ENCODE results near the gene TP53AIP1. TPM values are rescaled to one million over a fixed set of nuclear protein-coding genes. Genes with fewer than 3 reads are reported as not detected.
A peak's percentile ranks its signal among the peaks of the same experiment; 100 is the strongest.

Gene TP53AIP1
- polyA plus RNA-seq, 6 donors from 2014 or later = not detected

- Mint-ChIP-seq H3K27me3 (peaks cover 66 to 82% (median 79%) of the 10 kb centered on the region in 3 donors), H3K36me3 (no peaks in the 10 kb centered on the region), H3K4me1 (peaks cover 18 to 33% (median 24%) of the 10 kb centered on the region in 3 donors), H3K27ac (no peak overlapping the region), H3K4me3 (peak overlapping the region; percentile 73 to 90 (median 83)), H3K9me3 (peaks cover 0 to 3% (median 0%) of the 10 kb centered on the region in 7 donors)
- ATAC-seq (ENCODE audit: low read depth in 2 of 2) = peak; percentile 65 to 67
- peak; percentile 34 for DNase-seq
These were observed 37.1 kb downstream of the TP53AIP1 start for GRCh38 chr11:128905345-128906184.

- peaks cover 72 to 82% (median 81%) of the 10 kb centered on the region in 3 donors for H3K27me3 Mint-ChIP-seq
- peak; percentile 56 to 57 for ATAC-seq (ENCODE audit: low read depth in 2 of 2)
These were observed 37.9 kb downstream of the TP53AIP1 start for GRCh38 chr11:128904656-128905344.

GRCh38 chr11:128904303-128904655 lies 38.4 kb downstream of the TP53AIP1 start:
- no peak overlapping the region for H3K27ac Mint-ChIP-seq
- peaks cover 0 to 3% (median 0%) of the 10 kb centered on the region in 7 donors for H3K9me3 Mint-ChIP-seq
- H3K4me3 Mint-ChIP-seq = peak overlapping the region; percentile 35 to 86 (median 74)
- H3K4me1 Mint-ChIP-seq = peaks cover 18 to 33% (median 24%) of the 10 kb centered on the region in 3 donors
- H3K27me3 Mint-ChIP-seq = peaks cover 71 to 82% (median 81%) of the 10 kb centered on the region in 3 donors
- ATAC-seq (ENCODE audit: low read depth in 2 of 2) (no peak), DNase-seq (no peak)
- H3K36me3 Mint-ChIP-seq = no peaks in the 10 kb centered on the region

More at GRCh38 chr11:128904656-128905344, 37.9 kb downstream of the TP53AIP1 start:
- H3K4me1 Mint-ChIP-seq = peaks cover 18 to 33% (median 24%) of the 10 kb centered on the region in 3 donors
- H3K27ac Mint-ChIP-seq = peak overlapping the region in 1 of 6 donors; percentile 33
- H3K4me3 Mint-ChIP-seq = peak overlapping the region; percentile 65 to 90 (median 82)
- DNase-seq = peak; percentile 47
- no peaks in the 10 kb centered on the region for H3K36me3 Mint-ChIP-seq
- peaks cover 0 to 3% (median 0%) of the 10 kb centered on the region in 7 donors for H3K9me3 Mint-ChIP-seq

- ATAC-seq (ENCODE audit: low read depth in 2 of 2) (peak in 1 of 2 donors; percentile 20), DNase-seq (no peak)
- no peak overlapping the region for H3K27ac Mint-ChIP-seq
- peaks cover 73 to 82% (median 81%) of the 10 kb centered on the region in 3 donors for H3K27me3 Mint-ChIP-seq
- H3K36me3 Mint-ChIP-seq = no peaks in the 10 kb centered on the region
- peaks cover 23 to 34% (median 31%) of the 10 kb centered on the region in 3 donors for H3K4me1 Mint-ChIP-seq
- peak overlapping the region in 7 of 8 donors; percentile 65 to 86 (median 76) for H3K4me3 Mint-ChIP-seq
- peaks cover 0 to 3% (median 0%) of the 10 kb centered on the region in 7 donors for H3K9me3 Mint-ChIP-seq
These were observed 39.2 kb downstream of the TP53AIP1 start for GRCh38 chr11:128903248-128904061.

GRCh38 chr11:128902515-128903066 lies 40.1 kb downstream of the TP53AIP1 start:
- Mint-ChIP-seq H3K27ac (no peak overlapping the region), H3K4me3 (peak overlapping the region in 3 of 8 donors; percentile 19 to 45 (median 35)), H3K36me3 (no peaks in the 10 kb centered on the region), H3K27me3 (peaks cover 77 to 86% (median 85%) of the 10 kb centered on the region in 3 donors), H3K9me3 (peaks cover 0 to 3% (median 0%) of the 10 kb centered on the region in 7 donors), H3K4me1 (peaks cover 27 to 37% (median 34%) of the 10 kb centered on the region in 3 donors)
- no peak for ATAC-seq (ENCODE audit: low read depth in 2 of 2)
- no peak for DNase-seq

GRCh38 chr11:128901653-128902514 lies 40.8 kb downstream of the TP53AIP1 start:
- no peaks in the 10 kb centered on the region for H3K36me3 Mint-ChIP-seq
- peaks cover 27 to 37% (median 34%) of the 10 kb centered on the region in 3 donors for H3K4me1 Mint-ChIP-seq
- DNase-seq (no peak), ATAC-seq (ENCODE audit: low read depth in 2 of 2) (no peak)
- no peak overlapping the region for H3K27ac Mint-ChIP-seq
- peaks cover 0 to 3% (median 0%) of the 10 kb centered on the region in 7 donors for H3K9me3 Mint-ChIP-seq
- H3K4me3 Mint-ChIP-seq = peak overlapping the region in 2 of 8 donors; percentile 45 to 51
- peaks cover 76 to 86% (median 85%) of the 10 kb centered on the region in 3 donors for H3K27me3 Mint-ChIP-seq

GRCh38 chr11:128900468-128900867 lies 42.2 kb downstream of the TP53AIP1 start:
- peaks cover 88 to 93% (median 89%) of the 10 kb centered on the region in 3 donors for H3K27me3 Mint-ChIP-seq
- no peaks in the 10 kb centered on the region for H3K36me3 Mint-ChIP-seq

GRCh38 chr11:128898580-128899344 lies 43.9 kb downstream of the TP53AIP1 start:
- no peak for DNase-seq
- H3K27ac Mint-ChIP-seq = peak overlapping the region in 1 of 6 donors; percentile 44
- ATAC-seq (ENCODE audit: low read depth in 2 of 2) = no peak
- peak overlapping the region in 1 of 8 donors; percentile 54 for H3K4me3 Mint-ChIP-seq
- no peaks in the 10 kb centered on the region for H3K36me3 Mint-ChIP-seq
- peaks cover 0 to 2% (median 0%) of the 10 kb centered on the region in 7 donors for H3K9me3 Mint-ChIP-seq
- peaks cover 16 to 22% (median 20%) of the 10 kb centered on the region in 3 donors for H3K4me1 Mint-ChIP-seq
- H3K27me3 Mint-ChIP-seq = peaks cover 84 to 97% (median 93%) of the 10 kb centered on the region in 3 donors

More at GRCh38 chr11:128900468-128900867, 42.2 kb downstream of the TP53AIP1 start:
- Mint-ChIP-seq H3K9me3 (no peaks in the 10 kb centered on the region), H3K4me1 (peaks cover 22 to 26% (median 26%) of the 10 kb centered on the region in 3 donors), H3K27ac (no peak overlapping the region), H3K4me3 (no peak overlapping the region)
- ATAC-seq (ENCODE audit: low read depth in 2 of 2) (no peak), DNase-seq (no peak)

GRCh38 chr11:128897826-128898225 lies 44.8 kb downstream of the TP53AIP1 start:
- Mint-ChIP-seq H3K4me1 (peaks cover 13 to 19% (median 19%) of the 10 kb centered on the region in 3 donors), H3K27me3 (peaks cover 81 to 97% (median 93%) of the 10 kb centered on the region in 3 donors), H3K27ac (no peak overlapping the region), H3K4me3 (no peak overlapping the region), H3K36me3 (no peaks in the 10 kb centered on the region), H3K9me3 (peaks cover 0 to 2% (median 0%) of the 10 kb centered on the region in 7 donors)
- no peak for DNase-seq
- ATAC-seq (ENCODE audit: low read depth in 2 of 2) = no peak

- no peak overlapping the region for H3K27ac Mint-ChIP-seq
- no peak overlapping the region for H3K4me3 Mint-ChIP-seq
- peaks cover 0 to 2% (median 0%) of the 10 kb centered on the region in 7 donors for H3K9me3 Mint-ChIP-seq
- DNase-seq = no peak
- H3K4me1 Mint-ChIP-seq = peaks cover 21 to 31% (median 29%) of the 10 kb centered on the region in 3 donors
- peaks cover 83 to 97% (median 93%) of the 10 kb centered on the region in 3 donors for H3K27me3 Mint-ChIP-seq
- H3K36me3 Mint-ChIP-seq = no peaks in the 10 kb centered on the region
- no peak for ATAC-seq (ENCODE audit: low read depth in 2 of 2)
These were observed 46.3 kb downstream of the TP53AIP1 start for GRCh38 chr11:128896356-128896755.

GRCh38 chr11:128895526-128895925 lies 47.1 kb downstream of the TP53AIP1 start:
- Mint-ChIP-seq H3K27me3 (peaks cover 79 to 97% (median 93%) of the 10 kb centered on the region in 3 donors), H3K9me3 (peaks cover 0 to 2% (median 0%) of the 10 kb centered on the region in 7 donors), H3K27ac (no peak overlapping the region), H3K36me3 (no peaks in the 10 kb centered on the region), H3K4me3 (no peak overlapping the region), H3K4me1 (peaks cover 28 to 39% (median 34%) of the 10 kb centered on the region in 3 donors)
- no peak for DNase-seq
- no peak for ATAC-seq (ENCODE audit: low read depth in 2 of 2)
